Stimulated activated CD4-positive, alpha-beta T cell treated with anti-CD3 and anti-CD28 coated beads, Interleukin-4, amount 100 ng/mL, for 1 hour (primary cell): ENCODE measurements around the gene TNK2.
A peak's percentile ranks its signal among the peaks of the same experiment; 100 is the strongest.
"Not testable (repeated sequence)": the region's sequence is repeated elsewhere in the genome, so short reads cannot be mapped to it uniquely, and the experiment has no call there.

Experiments
- DNase-seq: peaks from one replicate; pipeline ENCODE4 v3.0.0-alpha.2; 2020

TNK2 gene

GRCh38 chr3:195907934-195908693 is at the start of gene TNK2:
Gene TNK2 (minus strand): TSS chr3:195908551. CDS start chr3:195888588, 19,963 bp downstream.
- peak; percentile 57 for DNase-seq

- no peak for DNase-seq
Observed at GRCh38 chr3:195956577-195956976, 48.2 kb upstream of the TNK2 start.

GRCh38 chr3:195955416-195955841 is 47.1 kb upstream of the TNK2 start:
- peak; percentile 54 for DNase-seq

- DNase-seq, result peak; percentile 55
Observed at GRCh38 chr3:195954752-195955119, 46.4 kb upstream of the TNK2 start.

- peak; percentile 73 for DNase-seq
Observed at GRCh38 chr3:195954052-195954751, 45.9 kb upstream of the TNK2 start.

- DNase-seq, result not testable (repeated sequence)
Observed at GRCh38 chr3:195952590-195952989, 44.2 kb upstream of the TNK2 start.

GRCh38 chr3:195951443-195952177 is 43.3 kb upstream of the TNK2 start:
- not testable (repeated sequence) for DNase-seq

- not testable (repeated sequence) for DNase-seq
Observed at GRCh38 chr3:195950731-195951130, 42.4 kb upstream of the TNK2 start.

GRCh38 chr3:195950164-195950563 is 41.8 kb upstream of the TNK2 start:
- DNase-seq, result not testable (repeated sequence)

GRCh38 chr3:195946910-195947699 is 38.8 kb upstream of the TNK2 start:
- not testable (repeated sequence) for DNase-seq

- not testable (repeated sequence) for DNase-seq
Observed at GRCh38 chr3:195941265-195941815, 33.0 kb upstream of the TNK2 start.

GRCh38 chr3:195940806-195941205 is 32.5 kb upstream of the TNK2 start:
- DNase-seq, result not testable (repeated sequence)

- not testable (repeated sequence) for DNase-seq
Observed at GRCh38 chr3:195939526-195940470, 31.4 kb upstream of the TNK2 start.

- not testable (repeated sequence) for DNase-seq
Observed at GRCh38 chr3:195933044-195933430, 24.7 kb upstream of the TNK2 start.

- no peak for DNase-seq
Observed at GRCh38 chr3:195932418-195933043, 24.2 kb upstream of the TNK2 start.

- DNase-seq, result no peak
Observed at GRCh38 chr3:195931582-195932273, 23.4 kb upstream of the TNK2 start.

- DNase-seq, result no peak
Observed at GRCh38 chr3:195929452-195929851, 21.1 kb upstream of the TNK2 start.

GRCh38 chr3:195921334-195921791 is 13.0 kb upstream of the TNK2 start:
- DNase-seq, result no peak

- DNase-seq, result no peak
Observed at GRCh38 chr3:195918176-195918575, 9.8 kb upstream of the TNK2 start.

GRCh38 chr3:195916991-195917390 is 8.6 kb upstream of the TNK2 start:
- no peak for DNase-seq
